Measurements from ENCODE around the gene MYDGF. TPM values are rescaled to one million over a fixed set of nuclear protein-coding genes. Genes with fewer than 3 reads are reported as not detected.
"Not testable (repeated sequence)": the region's sequence is repeated elsewhere in the genome, so short reads cannot be mapped to it uniquely, and the experiment has no call there.

MYDGF gene
- 258 and 333 TPM in 2 replicates for total RNA-seq (2014; rRNA removed; shearing (Covaris generic))

DNA sequence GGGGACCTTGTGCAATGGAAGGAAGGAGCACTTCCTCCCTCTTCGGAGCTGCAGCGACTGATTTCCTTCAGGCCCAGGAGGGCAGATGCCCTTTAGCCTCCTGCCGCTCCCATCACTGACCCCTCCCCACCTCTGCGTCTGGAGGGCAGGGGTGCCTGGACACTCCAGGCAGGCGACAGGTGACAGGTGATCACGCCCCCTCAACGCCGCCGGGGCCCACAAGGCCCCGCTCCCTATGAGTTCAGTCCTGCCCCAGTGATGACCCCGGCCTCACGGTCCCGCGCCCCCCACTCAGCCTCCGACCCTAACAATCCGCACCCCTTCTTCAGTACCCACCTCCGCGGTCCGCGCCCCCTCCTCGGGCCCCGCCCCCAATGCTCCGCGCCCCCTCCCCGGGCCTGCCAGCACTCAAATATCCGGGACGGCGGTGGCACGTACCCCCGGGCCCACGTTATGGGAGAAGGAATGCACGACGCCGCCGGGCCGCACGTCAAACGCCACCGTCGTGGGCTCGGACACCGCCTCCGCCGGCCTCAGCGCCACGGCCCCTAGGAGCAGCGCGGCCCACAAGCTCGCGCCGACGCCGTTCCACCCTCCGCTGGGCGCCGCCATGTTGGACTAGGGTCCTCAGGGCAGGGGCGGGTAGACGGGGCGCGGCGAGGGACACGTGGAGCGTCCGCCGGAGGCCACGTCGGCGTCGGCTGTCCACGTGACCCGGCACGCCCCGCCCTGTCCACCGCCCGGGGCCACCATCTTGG is at the start of gene MYDGF:
Gene MYDGF, minus strand, starts transcription at position 620 of the 758 bp plus-strand sequence. Its CDS starts 8 bp downstream, at position 612.
- peak; percentile 84 for DNase-seq (ENCODE audit: low read depth)

DNA sequence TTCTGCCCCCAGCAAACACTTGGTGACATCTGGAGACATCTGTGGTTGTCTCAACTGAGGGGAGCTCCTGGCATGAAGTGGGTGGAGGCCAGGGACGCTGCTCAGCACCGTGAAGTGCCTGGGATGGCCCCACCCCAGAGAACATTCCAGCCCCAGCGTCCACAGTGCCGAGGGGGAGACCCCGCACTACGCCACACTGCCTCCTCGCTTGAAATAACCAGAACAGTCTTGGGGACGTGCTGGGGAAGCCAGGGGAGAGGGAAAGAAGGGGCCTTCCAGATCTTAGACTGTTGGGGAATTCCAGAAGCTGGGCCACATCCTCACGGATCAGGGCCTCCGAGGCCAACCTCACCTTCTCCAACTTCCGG is 49.3 kb upstream of the MYDGF start:
- no peak for DNase-seq (ENCODE audit: low read depth)

DNA sequence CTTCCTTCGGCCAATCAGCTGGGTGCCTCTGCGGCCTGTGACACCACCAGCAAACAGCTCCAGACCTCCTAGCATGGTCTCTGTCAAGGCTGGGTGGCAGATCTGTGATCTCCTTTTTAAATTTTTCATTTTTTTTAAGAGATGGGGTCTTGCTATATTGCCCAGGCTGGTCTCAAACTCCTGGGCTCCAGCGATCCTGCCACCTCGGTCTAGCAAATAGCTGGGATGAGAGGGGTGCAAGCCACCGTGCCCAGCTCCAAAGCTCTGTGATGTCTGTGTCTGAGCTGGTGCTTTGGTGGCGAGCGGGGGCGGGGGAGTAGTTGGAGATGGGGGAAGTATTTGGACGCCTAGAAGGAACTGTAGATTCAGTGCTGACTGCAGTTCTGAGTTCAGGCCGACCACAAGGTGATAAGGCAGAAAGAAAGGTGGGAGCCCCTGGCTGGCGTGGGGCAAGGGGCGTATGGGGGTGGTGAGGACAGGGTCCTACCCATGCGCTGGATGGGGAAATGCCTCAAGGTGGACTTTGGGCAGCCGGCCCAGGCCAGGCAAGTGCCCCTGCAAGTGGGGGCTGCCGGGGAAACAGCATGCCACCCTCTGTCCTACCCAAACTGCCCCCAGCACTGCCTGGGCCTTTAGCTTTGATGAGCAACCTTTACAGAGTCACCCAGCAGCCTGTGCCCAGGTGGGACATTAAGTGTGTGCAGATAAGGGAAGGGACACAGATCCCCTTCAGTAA is 48.0 kb upstream of the MYDGF start:
- no peak for DNase-seq (ENCODE audit: low read depth)

DNA sequence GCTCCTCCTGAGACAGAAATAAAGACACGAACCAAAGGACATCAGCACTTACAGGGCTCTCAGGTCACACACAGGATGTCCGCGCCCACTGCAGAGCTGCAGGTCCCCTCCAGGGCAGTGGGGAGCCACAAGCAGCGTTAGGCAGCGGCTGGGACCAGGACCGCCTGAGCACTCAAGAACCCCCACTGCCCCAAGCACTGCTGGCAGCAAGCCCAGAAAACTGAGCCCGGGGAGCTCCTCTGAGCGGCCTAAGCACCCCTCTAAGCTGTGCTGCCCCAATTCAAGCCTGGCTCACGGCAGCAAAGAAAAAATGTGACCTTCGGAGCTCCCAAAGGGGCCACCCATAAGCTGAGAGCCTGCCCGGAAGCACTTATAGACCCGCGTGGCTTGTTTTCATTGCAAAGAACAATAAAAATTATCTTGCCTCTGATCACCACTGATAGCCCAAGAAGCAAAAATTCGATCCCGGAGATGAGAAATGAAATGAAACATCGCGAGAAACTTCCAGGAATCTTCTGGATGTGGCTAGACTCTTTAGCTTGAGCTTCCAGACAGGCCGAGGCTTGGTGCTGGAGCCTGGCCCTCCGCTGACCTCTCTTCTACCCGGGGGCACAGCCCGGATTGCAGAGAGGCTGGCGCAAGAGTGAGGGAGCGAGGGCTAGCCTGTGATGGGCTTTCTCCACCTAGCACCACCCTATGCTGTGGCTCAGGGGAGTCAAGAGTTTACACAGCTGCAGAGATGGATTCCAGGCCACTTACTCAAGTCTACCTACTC is 47.2 kb upstream of the MYDGF start:
- DNase-seq (ENCODE audit: low read depth) = peak; percentile 22

DNA sequence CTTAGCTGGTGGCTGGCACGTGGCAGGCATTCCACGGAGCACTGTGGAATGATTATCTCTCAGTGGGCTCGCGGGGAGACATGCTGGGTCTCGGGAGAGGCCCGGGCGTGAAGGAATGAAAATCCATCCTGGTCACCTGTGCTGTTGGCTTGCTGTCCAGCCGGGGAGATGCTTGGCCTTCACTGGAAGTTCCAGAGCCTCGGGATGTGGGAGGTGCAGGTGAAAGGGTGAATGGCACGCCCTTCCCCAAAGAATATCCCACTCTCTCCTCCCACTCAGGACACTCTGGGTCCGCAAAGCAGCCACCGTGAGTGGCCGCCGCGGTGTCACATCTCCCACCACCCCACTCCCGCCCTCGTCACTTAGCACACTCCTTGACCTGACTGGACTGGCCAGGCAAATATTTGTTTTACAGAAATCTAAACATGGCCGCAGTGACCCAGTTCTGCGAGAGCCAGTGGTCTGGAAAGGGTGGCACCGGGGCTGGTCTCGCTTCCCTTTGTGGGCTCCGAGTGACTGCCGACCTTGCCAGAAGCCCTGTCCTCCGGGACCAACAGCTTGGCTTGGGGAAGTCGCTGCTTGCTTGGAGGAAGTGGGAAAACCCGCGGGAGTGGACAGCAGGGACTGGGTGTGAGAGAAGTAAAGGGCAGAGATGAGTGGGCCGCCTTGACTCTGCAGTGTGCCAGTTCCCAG is 45.5 kb upstream of the MYDGF start:
- no peak for DNase-seq (ENCODE audit: low read depth)

DNA sequence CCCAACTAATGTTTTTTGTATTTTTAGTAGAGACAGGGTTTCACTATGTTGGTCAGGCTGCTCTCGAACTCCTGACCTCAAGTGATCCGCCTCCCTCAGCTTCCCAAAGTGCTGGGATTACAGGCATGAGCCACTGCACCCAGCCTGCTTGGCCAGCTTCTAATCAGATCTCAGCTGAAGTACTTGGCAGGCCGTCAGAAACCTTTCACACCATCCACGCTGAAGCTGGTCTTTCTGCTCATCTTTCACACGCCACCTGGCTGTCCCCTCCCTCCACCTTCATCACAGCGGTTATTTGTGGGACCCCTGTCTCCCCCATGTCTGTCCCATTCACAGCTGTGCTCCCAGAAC is 45.0 kb upstream of the MYDGF start:
- DNase-seq (ENCODE audit: low read depth) = not testable (repeated sequence)

DNA sequence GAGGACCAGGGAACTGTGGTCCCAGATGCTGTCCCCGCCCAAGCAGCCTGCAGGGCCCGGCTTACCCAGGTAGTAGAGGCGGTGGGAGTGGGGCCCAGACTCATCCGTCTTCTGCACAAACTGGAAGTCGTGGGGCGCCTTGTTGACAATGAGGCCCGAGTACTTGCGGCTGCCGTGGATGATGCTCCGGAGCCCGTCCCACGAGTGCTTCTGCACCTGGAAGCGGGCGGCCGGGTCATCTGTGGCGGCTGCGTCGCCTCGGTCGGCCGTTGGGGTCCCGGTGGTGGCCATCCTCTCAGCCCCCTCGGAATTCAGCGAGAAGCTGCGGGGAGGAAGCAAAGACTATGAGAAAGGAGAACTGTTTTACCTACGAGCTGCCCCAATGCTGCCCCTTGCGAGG is 43.9 kb upstream of the MYDGF start:
- DNase-seq (ENCODE audit: low read depth) = no peak

DNA sequence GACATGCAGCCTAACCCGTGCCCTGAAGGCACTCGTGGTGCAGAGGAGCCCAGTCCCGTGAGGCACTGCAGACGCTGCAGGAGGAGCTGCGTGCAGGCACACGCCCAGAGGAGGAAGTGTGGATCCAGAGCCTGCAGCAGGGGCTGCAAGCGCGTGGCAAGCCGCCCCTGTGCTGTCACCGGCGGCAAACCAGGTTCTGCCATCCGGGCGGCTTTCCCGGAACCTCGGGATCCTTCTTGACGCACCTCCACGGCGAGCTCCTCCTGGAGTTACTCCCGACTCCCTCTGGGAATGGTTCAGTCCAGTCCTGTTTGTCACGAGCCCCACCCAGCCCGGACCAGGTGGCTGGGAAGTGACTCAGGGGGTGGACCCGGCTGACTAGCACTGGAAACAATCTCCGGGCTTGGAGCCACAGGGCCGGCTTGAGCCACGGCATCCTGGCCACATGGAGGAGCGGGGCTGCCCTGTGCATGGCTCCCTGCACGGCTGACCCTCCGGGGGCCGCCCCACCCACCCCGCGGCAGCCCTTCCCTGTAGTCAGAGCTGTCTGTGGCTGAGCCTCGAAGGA is 43.3 kb upstream of the MYDGF start:
- peak; percentile 99 for DNase-seq (ENCODE audit: low read depth)

DNA sequence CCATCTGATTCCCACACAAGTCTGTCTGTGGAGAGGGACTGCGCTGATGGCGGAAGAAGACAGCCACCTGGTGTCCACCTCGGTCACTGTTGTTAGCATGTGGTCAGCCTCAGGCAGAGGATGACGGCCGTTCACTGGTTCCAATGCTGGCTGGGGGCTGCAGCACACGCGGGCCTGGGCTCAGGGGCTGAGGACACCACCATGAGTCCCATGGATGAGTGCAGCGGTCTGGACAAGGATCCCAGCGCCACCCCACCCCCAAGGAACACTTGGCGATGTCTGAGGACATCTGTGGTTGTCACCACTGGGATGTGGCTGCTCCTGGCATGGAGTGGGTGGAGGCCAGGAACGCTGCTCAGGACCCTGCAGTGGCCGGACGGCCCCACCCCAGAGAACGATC is 42.6 kb upstream of the MYDGF start:
- DNase-seq (ENCODE audit: low read depth) = no peak

DNA sequence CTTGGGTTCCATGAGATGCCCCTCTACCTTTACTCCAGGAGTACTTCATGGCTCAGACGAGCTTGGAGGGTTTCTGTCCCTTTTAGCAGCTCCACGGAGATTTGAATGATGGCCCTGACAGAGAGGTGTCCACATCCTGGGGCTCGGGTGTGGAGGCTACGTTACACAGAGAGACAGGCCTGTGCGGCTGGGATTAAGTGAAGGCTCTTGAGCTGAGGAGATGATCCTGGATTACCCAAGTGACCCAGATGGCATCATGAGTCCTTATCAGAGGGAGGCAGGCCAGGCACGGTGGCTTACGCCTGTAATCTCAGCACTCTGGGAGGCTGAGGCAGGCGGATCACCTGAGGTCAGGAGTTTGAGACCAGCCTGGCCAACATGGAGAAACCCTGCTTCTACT is 41.1 kb upstream of the MYDGF start:
- DNase-seq (ENCODE audit: low read depth) = no peak

DNA sequence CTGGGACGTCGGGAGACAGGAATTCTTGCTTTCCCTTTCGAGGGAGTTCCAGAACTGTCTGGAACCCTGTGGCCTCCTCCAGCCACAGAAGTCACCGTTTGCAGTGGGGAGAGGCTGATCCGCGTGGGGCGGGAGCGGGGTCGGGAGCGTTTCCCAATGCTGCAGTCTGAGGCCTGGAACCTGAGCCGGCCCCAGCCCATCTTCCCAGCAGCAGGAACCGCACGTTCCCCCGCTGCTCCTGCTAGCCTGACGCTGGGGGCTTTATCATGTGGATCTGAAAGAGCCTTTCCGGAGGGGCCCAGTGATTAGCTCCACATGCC is 40.1 kb upstream of the MYDGF start:
- no peak for DNase-seq (ENCODE audit: low read depth)

DNA sequence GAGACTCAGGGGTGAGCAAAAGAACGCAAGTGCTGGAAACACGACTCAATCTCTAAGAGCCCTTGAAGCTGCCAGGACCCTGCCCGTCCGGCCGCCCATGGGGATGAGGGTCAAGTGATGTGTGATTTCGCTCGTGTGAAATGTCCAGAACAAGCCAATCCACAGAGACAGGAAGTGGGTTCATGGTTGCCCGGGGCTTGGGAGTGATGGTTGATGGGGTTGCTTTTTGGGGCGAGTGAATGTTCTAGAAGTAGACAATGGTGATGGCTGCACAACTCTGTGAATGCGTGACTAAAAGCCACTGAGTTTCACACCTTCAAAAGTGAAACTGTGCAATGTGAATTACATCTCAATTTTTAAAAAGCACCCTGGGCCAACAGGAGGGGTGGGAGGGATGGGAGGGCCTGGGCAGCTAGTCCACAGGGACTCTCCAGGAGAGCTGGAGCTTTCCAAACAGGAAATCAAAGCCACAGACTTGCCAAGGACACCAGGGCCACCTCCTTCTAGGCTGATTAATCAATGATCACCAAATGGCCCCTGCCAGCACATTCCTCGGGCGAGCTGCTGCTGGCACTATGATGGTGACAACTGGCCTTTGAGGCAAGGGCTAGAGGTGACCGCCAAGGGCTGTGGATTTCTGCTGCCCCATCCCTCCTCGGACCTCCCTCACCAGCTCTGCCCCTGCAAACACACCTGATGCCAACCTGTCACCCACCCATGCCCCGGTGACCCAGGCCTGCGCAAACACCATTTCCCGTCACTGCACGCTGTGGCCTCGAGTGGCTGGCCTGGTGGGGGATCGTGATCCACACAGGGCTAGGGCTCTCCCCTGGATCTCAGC is 39.5 kb upstream of the MYDGF start:
- DNase-seq (ENCODE audit: low read depth) = peak; percentile 66

DNA sequence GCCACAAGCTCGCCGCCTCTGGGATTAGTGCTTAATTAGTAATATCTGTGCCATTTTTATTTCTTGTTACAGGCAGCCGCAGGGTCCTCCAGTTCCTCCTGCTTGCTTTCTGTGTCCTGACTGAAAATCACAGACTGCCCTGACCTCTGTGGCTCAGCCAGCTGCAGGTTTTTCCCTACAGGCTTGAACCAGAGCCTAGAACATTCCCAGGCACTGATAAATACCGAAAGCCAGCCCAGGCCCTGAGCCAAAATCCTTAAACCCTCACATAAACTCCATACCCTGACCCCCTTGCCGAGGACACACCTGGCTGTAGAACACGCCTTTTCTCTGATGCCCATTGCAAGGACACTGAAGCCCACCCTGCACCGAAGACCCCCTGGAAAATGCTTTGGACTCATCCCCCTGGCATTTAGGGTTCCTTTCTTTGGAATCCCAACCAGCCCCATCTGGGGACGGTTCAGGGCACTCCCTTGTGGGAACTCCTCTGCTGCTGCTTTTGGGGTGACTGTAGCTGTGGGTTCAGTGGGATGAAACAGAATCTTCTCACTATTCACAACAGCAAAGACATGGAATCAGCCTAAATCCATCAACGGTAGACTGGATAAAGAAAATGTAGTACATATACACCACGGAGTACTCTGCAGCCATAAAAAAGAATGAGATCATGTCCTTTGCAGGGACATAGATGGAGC is 38.0 kb upstream of the MYDGF start:
- DNase-seq (ENCODE audit: low read depth) = peak; percentile 51

DNA sequence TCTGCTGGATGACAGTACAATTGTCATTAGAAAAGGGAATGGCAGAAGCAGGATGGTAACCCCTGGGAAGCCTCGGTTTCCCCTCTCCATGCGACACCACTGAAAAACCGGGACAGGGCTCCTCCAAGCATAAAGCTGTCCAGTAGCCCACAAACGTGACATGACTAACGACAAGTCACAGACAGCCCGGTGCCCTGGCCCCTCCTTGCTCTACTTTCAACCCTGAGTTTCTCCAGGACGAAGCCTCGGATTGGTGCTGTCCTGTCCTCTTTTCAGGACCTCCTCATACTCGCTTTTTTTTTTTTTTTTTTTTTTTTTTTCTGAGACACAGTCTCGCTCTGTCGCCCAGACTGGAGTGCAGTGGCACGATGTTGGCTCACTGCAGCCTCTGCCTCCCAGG is 37.2 kb upstream of the MYDGF start:
- DNase-seq (ENCODE audit: low read depth) = no peak

DNA sequence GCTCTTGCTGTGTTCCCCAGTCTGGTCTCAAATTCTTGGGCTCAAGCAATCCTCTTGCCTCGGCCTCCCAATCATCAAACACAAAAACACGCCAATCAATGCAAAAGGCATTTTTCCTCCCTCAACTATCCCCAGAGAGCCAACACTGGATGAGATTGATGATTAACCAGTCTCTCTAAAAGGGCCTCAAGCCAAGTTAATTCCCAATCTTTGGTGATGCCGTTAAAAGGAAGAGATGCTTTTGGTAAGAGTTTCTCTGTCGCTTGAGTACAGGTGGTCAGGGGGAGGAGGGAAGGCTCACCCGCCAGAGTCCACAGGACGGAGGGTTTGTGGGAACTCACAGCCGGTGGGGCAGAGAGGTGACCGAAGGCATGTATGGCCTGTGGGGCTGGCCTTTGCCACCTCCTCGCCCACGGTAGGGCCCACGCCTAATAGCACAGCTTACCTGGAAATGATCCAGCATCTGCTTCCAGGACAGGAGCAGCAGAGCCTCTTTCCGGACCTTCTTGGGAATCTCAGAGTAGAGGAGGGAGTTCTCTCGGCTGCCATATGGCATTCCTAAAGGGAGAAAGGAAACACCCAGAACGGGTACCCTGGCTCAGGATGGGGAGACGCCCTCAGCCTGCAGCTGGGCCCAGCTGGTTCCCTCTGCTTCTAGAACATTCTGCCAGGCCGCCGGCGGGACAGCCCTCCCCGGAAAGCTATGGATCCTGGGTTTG is 35.4 kb upstream of the MYDGF start:
- no peak for DNase-seq (ENCODE audit: low read depth)

DNA sequence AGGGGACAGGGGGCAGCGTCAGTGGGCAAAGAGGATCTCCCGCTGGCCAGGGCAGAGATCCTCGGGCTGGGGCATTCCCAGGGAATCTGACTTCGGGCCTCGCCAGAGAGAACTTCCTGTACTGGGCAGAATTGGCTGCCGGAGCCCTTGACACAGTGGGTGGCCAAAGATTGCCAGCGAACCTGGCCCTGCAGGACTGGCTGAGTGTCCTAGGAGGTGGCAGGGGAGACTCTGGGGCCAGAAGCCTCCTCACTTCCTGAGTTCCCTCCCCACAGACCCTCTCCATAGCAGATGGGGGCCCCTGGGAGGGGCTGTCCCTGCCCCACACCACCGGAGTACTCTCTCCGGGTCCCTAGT is 34.2 kb upstream of the MYDGF start:
- no peak for DNase-seq (ENCODE audit: low read depth)

DNA sequence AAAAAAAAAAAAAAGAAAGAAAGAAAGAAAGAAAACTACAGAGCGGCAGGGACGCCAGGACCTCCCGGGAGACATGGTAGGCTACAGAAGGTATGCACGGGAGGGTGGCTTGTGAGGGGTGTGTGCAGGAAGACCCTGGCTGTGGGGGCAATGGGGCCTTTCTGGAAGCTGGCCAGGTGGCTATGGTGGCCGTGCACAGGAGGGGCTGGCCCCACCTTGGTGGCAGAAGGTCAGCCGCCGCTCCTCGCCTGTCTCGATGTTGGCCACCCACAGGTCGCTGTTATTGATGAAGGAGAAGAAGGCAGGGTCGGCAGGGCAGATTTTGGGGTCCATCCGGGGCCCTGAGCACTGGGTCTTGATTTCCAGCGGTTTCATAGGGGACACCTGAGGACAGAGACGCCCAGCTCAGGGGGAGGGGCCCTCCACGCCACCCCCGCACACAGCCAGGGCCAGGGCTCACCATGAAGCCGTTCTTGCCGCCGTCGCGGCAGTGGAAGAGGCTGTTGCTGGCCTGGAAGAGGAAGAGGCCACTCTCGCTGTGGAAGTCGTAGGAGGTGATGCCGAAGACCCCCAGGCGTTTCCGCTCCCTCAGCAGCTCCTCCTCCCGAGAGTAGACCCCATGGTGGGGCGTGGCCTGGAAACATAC is 33.7 kb upstream of the MYDGF start:
- no peak for DNase-seq (ENCODE audit: low read depth)

DNA sequence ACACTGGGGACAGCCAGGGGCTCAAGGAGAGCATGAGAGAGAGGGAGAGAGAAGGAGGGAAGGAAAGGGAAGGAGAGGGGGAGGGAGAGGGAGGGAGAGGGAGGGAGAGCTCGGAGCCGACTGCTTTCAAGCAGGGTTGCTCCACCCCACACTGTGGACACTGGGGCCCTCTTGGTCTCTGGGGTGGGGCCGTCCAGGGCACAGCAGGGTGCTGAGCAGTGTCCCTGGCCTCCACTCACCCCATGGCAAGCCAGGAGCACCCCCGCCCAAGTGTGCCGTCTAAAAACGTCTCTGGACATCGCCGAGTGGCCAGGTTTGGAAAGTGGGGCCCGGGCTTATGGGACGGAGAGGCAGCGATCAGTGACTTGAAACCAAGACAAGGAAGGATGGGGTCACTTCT is 32.6 kb upstream of the MYDGF start:
- DNase-seq (ENCODE audit: low read depth) = no peak

DNA sequence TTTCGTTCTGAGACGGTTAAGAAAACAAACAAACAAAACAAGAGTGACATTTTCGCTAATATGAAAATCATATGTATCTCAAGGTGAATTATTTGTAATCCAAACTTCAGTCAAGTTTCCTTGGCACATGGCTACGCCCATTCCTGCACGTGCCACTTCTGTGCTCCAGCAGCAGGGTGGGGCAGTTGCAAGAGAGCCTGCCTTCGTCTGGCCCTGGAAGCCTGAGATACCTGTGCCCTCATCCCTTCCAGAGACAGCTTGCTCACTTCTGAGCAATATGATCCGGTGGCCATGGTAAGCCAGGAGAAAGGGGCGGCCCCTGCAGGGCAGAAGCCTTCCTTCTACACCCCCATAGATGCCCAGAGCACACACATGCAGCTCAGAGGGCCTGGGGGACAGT is 31.4 kb upstream of the MYDGF start:
- DNase-seq (ENCODE audit: low read depth) = no peak

DNA sequence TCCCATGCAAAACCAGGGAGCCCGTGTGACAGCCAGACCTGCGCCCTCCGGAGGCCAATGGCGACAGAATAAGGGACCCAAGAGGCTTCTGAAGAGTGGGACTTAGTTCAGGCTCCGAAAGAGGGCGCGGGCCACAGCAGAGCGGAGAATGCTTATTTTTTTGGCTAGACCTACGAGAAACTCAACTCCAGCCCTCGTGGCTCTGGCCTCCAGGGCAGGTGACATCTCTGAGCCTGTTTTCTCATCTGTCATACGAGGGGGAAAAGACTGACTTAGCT is 30.5 kb upstream of the MYDGF start:
- no peak for DNase-seq (ENCODE audit: low read depth)
